Skin epidermis (tissue), 12 donors: ENCODE data around the gene NUDT8.
A peak's percentile ranks its signal among the peaks of the same experiment; 100 is the strongest.

ENCODE experiments used
- H3K27ac ChIP-seq, 21 experiments: fragments of 200-600 bp; sonication (generic) in 11 of 21; one replicate each; pipeline ENCODE4 v1.5.0; 2020; ENCODE audit warnings: mild to moderate bottlenecking in 3 of 21, inconsistent platforms in 2 of 21, moderate library complexity in 2 of 21
- H3K4me3 ChIP-seq, 7 experiments: fragments of 200-600 bp; sonication (generic) in 2 of 7; one replicate each; pipeline ENCODE4 v1.5.0; 2020; ENCODE audit warnings: inconsistent platforms in 2 of 7, mild to moderate bottlenecking in 2 of 7, moderate library complexity in 1 of 7

NUDT8 gene

DNA sequence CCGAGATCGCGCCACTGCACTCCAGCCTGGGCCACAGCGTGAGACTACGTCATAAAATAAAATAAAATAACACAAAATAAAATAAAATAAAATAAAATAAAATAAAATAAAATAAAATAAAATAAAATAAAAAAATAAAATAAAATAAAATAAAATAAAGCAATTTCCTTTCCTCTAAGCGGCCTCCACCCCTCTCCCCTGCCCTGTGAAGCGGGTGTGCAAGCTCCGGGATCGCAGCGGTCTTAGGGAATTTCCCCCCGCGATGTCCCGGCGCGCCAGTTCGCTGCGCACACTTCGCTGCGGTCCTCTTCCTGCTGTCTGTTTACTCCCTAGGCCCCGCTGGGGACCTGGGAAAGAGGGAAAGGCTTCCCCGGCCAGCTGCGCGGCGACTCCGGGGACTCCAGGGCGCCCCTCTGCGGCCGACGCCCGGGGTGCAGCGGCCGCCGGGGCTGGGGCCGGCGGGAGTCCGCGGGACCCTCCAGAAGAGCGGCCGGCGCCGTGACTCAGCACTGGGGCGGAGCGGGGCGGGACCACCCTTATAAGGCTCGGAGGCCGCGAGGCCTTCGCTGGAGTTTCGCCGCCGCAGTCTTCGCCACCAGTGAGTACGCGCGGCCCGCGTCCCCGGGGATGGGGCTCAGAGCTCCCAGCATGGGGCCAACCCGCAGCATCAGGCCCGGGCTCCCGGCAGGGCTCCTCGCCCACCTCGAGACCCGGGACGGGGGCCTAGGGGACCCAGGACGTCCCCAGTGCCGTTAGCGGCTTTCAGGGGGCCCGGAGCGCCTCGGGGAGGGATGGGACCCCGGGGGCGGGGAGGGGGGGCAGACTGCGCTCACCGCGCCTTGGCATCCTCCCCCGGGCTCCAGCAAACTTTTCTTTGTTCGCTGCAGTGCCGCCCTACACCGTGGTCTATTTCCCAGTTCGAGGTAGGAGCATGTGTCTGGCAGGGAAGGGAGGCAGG, 46.2 kb downstream of the NUDT8 start, which contains the start of gene GSTP1:
TSS of gene GSTP1 (plus strand) at position 566 of the 958 bp plus-strand sequence. CDS start at position 598, 32 bp downstream.
- peak within 1 kb of the TSS; percentile 52 to 79 (median 66) for H3K4me3 ChIP-seq
- H3K27ac ChIP-seq: peak within 1 kb of the TSS; percentile 86 to 100 (median 97)

DNA sequence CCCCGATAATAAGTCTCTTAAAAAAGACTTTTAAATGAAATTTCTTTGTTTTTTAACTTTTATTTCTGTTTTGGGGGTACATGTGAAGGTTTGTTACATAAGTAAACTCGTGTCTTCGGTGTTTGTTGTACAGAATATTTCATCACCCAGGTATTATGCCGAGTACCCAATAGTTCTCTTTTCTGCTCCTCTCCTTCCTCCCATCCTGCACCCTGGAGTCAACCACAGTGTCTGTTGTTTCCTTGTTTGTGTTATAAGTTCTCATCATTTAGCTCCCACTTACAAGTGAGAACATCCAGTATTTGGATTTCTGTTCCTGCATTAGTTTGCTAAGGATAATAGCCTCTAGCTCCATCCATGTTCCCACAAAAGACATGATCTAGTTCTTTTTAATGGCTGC, 47.7 kb downstream of the NUDT8 start:
- Histone ChIP-seq H3K27ac (peak overlapping the region in 7 of 21 experiments; percentile 6 to 100 (median 42)), H3K4me3 (no peak overlapping the region)

DNA sequence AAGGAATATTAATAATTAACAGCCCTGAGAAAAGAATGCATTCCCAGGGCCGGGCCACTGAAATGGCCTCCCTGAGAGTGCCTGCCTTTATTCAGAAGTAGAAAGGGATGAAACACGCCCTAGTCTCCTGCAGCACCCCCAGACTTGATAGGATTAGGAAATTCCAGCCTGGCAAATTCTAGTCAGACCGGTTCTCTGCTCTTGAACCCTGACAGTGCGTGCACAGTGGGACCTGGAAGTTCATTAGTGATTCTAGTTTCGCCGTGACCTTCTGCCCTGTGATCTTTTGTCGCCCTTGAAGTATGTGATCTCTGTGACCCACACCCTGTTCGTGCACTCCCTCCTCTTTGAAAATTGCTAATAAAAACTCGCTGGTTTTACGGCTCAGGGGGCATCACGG, 48.3 kb downstream of the NUDT8 start:
- Histone ChIP-seq H3K4me3 (no peak overlapping the region), H3K27ac (peak overlapping the region in 5 of 21 experiments; percentile 17 to 99 (median 49))

DNA sequence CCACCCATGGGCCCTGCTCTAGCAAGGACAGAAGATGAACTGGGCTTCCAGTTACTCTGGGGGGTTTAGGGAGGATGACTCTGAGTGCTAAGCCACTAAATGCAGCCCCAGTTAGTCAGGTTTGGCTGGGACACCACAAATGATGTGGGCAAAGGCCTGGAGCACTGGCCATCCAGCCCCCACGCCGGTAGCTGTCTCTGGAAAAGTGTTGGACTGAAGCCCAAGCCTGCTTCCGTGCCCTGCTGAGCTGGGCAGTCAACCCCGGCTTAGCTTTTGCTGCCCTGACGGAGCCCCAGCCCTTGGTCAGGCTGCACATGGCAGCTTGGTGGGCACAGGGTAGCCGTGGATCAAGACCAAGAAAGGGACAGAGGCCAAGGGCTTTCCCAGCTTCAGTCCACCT, 51.8 kb downstream of the NUDT8 start:
- Histone ChIP-seq H3K4me3 (no peak overlapping the region), H3K27ac (no peak overlapping the region)
